Astrocyte (in vitro differentiated cells and primary cell): ENCODE measurements around the gene CHMP6. TPM values are rescaled to one million over a fixed set of nuclear protein-coding genes. Genes with fewer than 3 reads are reported as not detected.

ENCODE experiments used
- DNase-seq: peaks from one replicate; pipeline ENCODE4 v3.0.0-alpha.2; 2010; ENCODE audit warnings: low read depth
- FAIRE-seq: peaks from 2 replicates; lab custom pipeline; 2011; peaks lifted over from hg19 to GRCh38; lab: Jason Lieb, UNC
- H2AFZ ChIP-seq: 2 replicates; pipeline ENCODE4 v1.6.0; 2012; ENCODE audit warnings: low read depth, low read length, inconsistent platforms
- H3K27ac ChIP-seq: 2 replicates; pipeline ENCODE4 v1.5.1; 2011; ENCODE audit warnings: low read depth, low read length, inconsistent platforms
- H3K27me3 ChIP-seq: 2 replicates; pipeline ENCODE4 v1.6.0; 2011; ENCODE audit warnings: low read length, inconsistent platforms; ENCODE audit not compliant: insufficient read depth
- H3K36me3 ChIP-seq: 2 replicates; pipeline ENCODE4 v1.5.1; 2011; ENCODE audit warnings: low read length, inconsistent platforms; ENCODE audit not compliant: insufficient read depth
- H3K4me1 ChIP-seq: 2 replicates; pipeline ENCODE4 v1.5.1; 2011; ENCODE audit warnings: low read length, inconsistent platforms; ENCODE audit not compliant: insufficient read depth
- H3K4me2 ChIP-seq: 2 replicates; pipeline ENCODE4 v1.6.0; 2012; ENCODE audit warnings: low read length, inconsistent platforms
- H3K4me3 ChIP-seq: 2 replicates; pipeline ENCODE4 v1.5.1; 2011; ENCODE audit warnings: low read depth, mild to moderate bottlenecking, low read length, inconsistent platforms; ENCODE audit not compliant: insufficient read depth
- H3K79me2 ChIP-seq: 2 replicates; pipeline ENCODE4 v1.6.0; 2012; ENCODE audit warnings: mild to moderate bottlenecking, low read length, inconsistent platforms; ENCODE audit not compliant: insufficient read depth
- H3K9ac ChIP-seq: 2 replicates; pipeline ENCODE4 v1.6.0; 2012; ENCODE audit warnings: mild to moderate bottlenecking, low read length, inconsistent platforms
- H3K9me3 ChIP-seq: 2 replicates; pipeline ENCODE4 v1.5.1; 2012; ENCODE audit warnings: low read depth, mild to moderate bottlenecking, low read length, inconsistent platforms; ENCODE audit not compliant: insufficient read depth
- H4K20me1 ChIP-seq: 2 replicates; pipeline ENCODE4 v1.6.0; 2012; ENCODE audit warnings: low read length, inconsistent platforms; ENCODE audit not compliant: insufficient read depth
- H3K27ac Mint-ChIP-seq: one replicate; pipeline ENCODE4 v1.8.0; 2021; ENCODE audit warnings: mild to moderate bottlenecking, mixed read lengths; ENCODE audit not compliant: unreplicated experiment
- H3K27me3 Mint-ChIP-seq: one replicate; pipeline ENCODE4 v1.8.0; 2021; ENCODE audit warnings: low read depth, mixed read lengths; ENCODE audit not compliant: unreplicated experiment
- H3K36me3 Mint-ChIP-seq: one replicate; pipeline ENCODE4 v1.8.0; 2021; ENCODE audit warnings: low read depth, mixed read lengths; ENCODE audit not compliant: unreplicated experiment
- H3K4me1 Mint-ChIP-seq: one replicate; pipeline ENCODE4 v1.8.0; 2021; ENCODE audit warnings: low read depth, mixed read lengths; ENCODE audit not compliant: unreplicated experiment
- H3K4me3 Mint-ChIP-seq: one replicate; pipeline ENCODE4 v1.8.0; 2021; ENCODE audit warnings: mild to moderate bottlenecking, moderate library complexity, mixed read lengths; ENCODE audit not compliant: unreplicated experiment
- H3K9me3 Mint-ChIP-seq: one replicate; pipeline ENCODE4 v1.8.0; 2021; ENCODE audit warnings: mild to moderate bottlenecking, mixed read lengths; ENCODE audit not compliant: unreplicated experiment
- EZH2 ChIP-seq: IDR thresholded peaks from 2 replicates; pipeline ENCODE4 v1.6.1; 2012; ENCODE audit warnings: mild to moderate bottlenecking, low read length, inconsistent platforms; ENCODE audit not compliant: insufficient read depth
- total RNA-seq: library from RNA; stranded (reverse); gene quantifications from 2 replicates; pipeline ENCODE4 v1.2.1, GENCODE V29; 2021
- TF ChIP-seq, protein P1 (sequence below): IDR thresholded peaks from 2 replicates; pipeline ENCODE4 v1.5.1; 2011; ENCODE audit warnings: low read depth, mild to moderate bottlenecking, inconsistent platforms, low read length, moderate library complexity; ENCODE audit not compliant: insufficient read depth

Gene CHMP6
- total RNA-seq, 1 donor from 2014 or later = 19.0 TPM

DNA sequence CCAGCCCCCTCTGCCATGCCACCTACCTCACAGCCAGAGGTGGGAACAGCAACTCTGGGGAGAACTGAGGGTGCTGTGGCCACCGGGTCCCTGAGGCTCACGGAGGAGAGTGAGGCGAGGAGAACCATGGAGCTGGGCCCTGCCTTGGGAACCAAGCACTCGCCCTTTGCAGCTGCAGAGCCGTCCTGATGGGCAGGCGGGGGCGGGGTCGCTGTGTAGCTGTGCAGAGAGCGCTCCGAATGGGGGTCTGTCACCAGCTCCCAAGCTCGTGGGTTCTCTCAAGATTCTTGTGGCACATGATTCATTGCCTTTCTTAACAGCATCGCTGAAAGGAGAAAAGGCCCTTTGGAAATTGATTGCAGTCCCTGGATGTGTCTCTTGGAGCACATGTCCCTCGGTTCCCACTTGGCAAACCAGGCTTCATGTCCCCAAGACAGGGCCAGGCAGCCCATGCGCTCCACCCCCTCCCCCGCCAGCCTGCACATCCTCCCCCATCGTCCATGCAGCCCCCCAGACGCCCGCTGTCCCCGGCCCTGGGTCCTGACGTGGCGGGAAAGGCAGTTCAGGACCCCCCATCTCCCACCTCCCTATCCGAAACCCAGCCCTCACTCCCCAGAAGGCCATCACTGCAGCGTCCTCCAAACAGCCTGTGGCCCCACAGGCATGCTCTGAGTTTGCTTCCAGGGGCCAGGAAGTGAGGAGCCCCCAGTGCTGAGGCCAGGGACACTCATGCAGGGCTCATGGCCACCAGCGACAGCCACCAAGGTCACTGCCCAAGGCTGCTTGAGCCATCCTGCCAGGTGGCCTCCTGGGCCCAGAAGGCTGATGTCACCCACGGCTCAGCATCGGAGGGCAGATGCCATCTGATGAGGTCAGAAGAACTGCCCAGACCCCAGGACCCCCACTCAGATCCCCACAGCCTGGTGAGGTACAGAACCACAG, 20.6 kb upstream of the CHMP6 start:
- H4K20me1 ChIP-seq = no peaks in the 10 kb centered on the region
- no peaks in the 10 kb centered on the region for H3K9me3 ChIP-seq
- H3K9ac ChIP-seq = no peak overlapping the region
- H3K4me1 ChIP-seq = peaks cover 8% of the 10 kb centered on the region
- Mint-ChIP-seq H3K4me3 (no peak overlapping the region), H3K9me3 (no peaks in the 10 kb centered on the region), H3K27ac (no peak overlapping the region), H3K36me3 (no peaks in the 10 kb centered on the region), H3K27me3 (peaks cover 8% of the 10 kb centered on the region), H3K4me1 (peaks cover 8% of the 10 kb centered on the region)
- no peaks in the 10 kb centered on the region for H3K79me2 ChIP-seq
- no peak overlapping the region for H3K4me2 ChIP-seq
- H3K27me3 ChIP-seq = peaks cover 4% of the 10 kb centered on the region
- H3K4me3 ChIP-seq = no peak overlapping the region
- FAIRE-seq = no peak
- no peak for TF ChIP-seq EZH2
- TF ChIP-seq, protein P1, sequence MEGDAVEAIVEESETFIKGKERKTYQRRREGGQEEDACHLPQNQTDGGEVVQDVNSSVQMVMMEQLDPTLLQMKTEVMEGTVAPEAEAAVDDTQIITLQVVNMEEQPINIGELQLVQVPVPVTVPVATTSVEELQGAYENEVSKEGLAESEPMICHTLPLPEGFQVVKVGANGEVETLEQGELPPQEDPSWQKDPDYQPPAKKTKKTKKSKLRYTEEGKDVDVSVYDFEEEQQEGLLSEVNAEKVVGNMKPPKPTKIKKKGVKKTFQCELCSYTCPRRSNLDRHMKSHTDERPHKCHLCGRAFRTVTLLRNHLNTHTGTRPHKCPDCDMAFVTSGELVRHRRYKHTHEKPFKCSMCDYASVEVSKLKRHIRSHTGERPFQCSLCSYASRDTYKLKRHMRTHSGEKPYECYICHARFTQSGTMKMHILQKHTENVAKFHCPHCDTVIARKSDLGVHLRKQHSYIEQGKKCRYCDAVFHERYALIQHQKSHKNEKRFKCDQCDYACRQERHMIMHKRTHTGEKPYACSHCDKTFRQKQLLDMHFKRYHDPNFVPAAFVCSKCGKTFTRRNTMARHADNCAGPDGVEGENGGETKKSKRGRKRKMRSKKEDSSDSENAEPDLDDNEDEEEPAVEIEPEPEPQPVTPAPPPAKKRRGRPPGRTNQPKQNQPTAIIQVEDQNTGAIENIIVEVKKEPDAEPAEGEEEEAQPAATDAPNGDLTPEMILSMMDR = no peak
- H3K36me3 ChIP-seq = no peaks in the 10 kb centered on the region
- no peak for DNase-seq
- no peak overlapping the region for H2AFZ ChIP-seq
- H3K27ac ChIP-seq = no peak overlapping the region

DNA sequence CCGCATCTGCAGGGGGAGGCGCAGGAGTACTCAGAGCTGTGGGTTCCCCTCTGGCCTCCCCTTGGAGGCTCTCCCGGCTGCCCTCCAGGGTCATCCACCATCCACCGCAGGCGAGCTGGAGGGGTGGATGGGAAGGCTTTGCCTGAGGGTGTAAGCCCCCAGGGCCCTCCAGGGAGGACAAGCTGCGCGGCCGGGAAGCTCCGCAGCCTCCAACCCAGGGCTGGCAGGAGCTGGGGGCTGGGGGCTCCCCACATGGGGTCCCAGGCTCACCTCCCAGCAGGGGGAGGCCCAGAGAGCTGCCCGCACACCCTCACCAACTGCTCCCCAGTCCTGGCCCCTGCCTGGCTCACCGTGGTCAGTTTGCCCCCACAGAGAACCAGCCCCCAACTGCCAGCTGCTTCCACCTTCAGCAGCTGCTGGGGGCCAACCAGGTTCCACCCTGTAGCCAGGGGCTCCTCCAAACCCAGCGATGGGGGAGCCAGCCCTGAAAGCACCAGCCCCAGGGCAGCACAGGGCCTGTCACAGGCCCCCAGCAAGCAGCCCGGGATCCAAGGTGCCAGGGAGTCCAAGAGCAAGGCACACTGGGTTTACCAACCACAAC, 19.8 kb upstream of the CHMP6 start:
- no peaks in the 10 kb centered on the region for H3K36me3 Mint-ChIP-seq
- no peak overlapping the region for H3K27ac Mint-ChIP-seq
- H3K4me1 Mint-ChIP-seq = peaks cover 8% of the 10 kb centered on the region
- no peak for TF ChIP-seq EZH2
- TF ChIP-seq, protein P1 = no peak
- no peaks in the 10 kb centered on the region for H3K9me3 Mint-ChIP-seq
- DNase-seq (no peak), FAIRE-seq (no peak)
- peaks cover 8% of the 10 kb centered on the region for H3K27me3 Mint-ChIP-seq
- H3K4me3 ChIP-seq = no peak overlapping the region
- no peak overlapping the region for H3K4me3 Mint-ChIP-seq
- no peaks in the 10 kb centered on the region for H4K20me1 ChIP-seq
- no peak overlapping the region for H3K4me2 ChIP-seq
- H3K4me1 ChIP-seq = peaks cover 8% of the 10 kb centered on the region
- H3K9ac ChIP-seq = no peak overlapping the region
- no peaks in the 10 kb centered on the region for H3K9me3 ChIP-seq
- no peaks in the 10 kb centered on the region for H3K79me2 ChIP-seq
- H2AFZ ChIP-seq = no peak overlapping the region
- H3K27me3 ChIP-seq = peaks cover 4% of the 10 kb centered on the region
- no peaks in the 10 kb centered on the region for H3K36me3 ChIP-seq
- H3K27ac ChIP-seq = no peak overlapping the region

DNA sequence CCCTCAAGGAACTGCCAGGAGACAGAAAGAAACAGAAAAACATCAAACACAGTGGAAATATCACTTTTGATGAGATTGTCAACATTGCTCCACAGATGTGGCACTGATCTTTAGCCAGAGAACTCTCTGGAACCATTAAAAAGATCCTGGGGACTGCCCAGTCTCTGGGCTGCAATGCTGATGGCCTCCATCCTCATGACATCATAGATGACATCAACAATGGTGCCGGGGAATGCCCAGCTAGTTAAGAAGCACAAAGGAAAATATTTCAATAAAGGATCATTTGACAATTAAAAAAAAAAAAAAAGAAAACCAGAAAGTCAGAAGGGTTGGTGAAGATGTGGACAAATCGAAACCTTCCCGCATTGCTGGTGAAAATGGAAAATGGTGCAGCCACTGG, 14.9 kb upstream of the CHMP6 start:
- Mint-ChIP-seq H3K27me3 (peaks cover 10% of the 10 kb centered on the region), H3K9me3 (no peaks in the 10 kb centered on the region), H3K4me3 (no peak overlapping the region), H3K27ac (no peak overlapping the region), H3K4me1 (peaks cover 5% of the 10 kb centered on the region), H3K36me3 (no peaks in the 10 kb centered on the region)
- TF ChIP-seq, protein P1 = no peak
- TF ChIP-seq EZH2 = no peak
- Histone ChIP-seq H3K27ac (no peak overlapping the region), H3K4me1 (peaks cover 12% of the 10 kb centered on the region), H3K9me3 (peaks cover 3% of the 10 kb centered on the region), H3K79me2 (no peaks in the 10 kb centered on the region), H3K9ac (no peak overlapping the region), H3K36me3 (no peaks in the 10 kb centered on the region), H3K27me3 (no peaks in the 10 kb centered on the region), H3K4me2 (no peak overlapping the region), H2AFZ (no peak overlapping the region), H4K20me1 (no peaks in the 10 kb centered on the region), H3K4me3 (no peak overlapping the region)
- FAIRE-seq (no peak), DNase-seq (no peak)
